Endothelial cell of umbilical vein (primary cell): Measurements from ENCODE around the gene NAV2. TPM values are rescaled to one million over a fixed set of nuclear protein-coding genes. Genes with fewer than 3 reads are reported as not detected.

Experiments
- BruUV-seq: library from RNA; stranded (reverse); fragments of 400-500 nt; replicated peaks from 2 replicates; lab custom pipeline; 2021; lab: Mats Ljungman, UMichigan
- CTCF ChIA-PET: fragments of 300-600, 350-600 bp; sonication (Branson Sonifier 250); formaldehyde crosslinking; loops from one replicate; lab custom pipeline; 2021; ENCODE audit warnings: antibody characterized with exemption, inconsistent platforms; lab: Charles Lee
- POLR2A ChIA-PET: fragments of 300-600, 350-600 bp; sonication (Branson Sonifier 250); formaldehyde crosslinking; loops from one replicate; lab custom pipeline; 2021; ENCODE audit warnings: antibody characterized with exemption, inconsistent platforms; lab: Charles Lee
- DNase-seq: peaks from one replicate; pipeline ENCODE4 v3.0.0-alpha.2; 2011; ENCODE audit warnings: low read depth, low spot score
- FAIRE-seq: peaks from 2 replicates; lab custom pipeline; 2011; peaks lifted over from hg19 to GRCh38; lab: Jason Lieb, UNC
- H2AFZ ChIP-seq: 2 replicates; pipeline ENCODE4 v1.6.0; 2012; ENCODE audit warnings: low read depth, low read length, control low read depth, inconsistent platforms
- H3K27ac ChIP-seq: 2 replicates; pipeline ENCODE4 v1.5.1; 2011; ENCODE audit warnings: low read depth, mild to moderate bottlenecking, control low read depth, low read length, moderate library complexity; ENCODE audit not compliant: insufficient read depth
- H3K27me3 ChIP-seq, 2 experiments: 2 replicates each; pipeline versions ENCODE4 v1.6.0 to v1.6.1; 2011; ENCODE audit warnings: low read length in 2 of 2, mixed read lengths in 1 of 2; ENCODE audit not compliant: control insufficient read depth in 2 of 2, insufficient read depth in 2 of 2
- H3K36me3 ChIP-seq, 2 experiments: 2 replicates in 1 of 2; 3 replicates in 1 of 2; pipeline ENCODE4 v1.5.1; 2011; ENCODE audit warnings: low read length in 2 of 2, mild to moderate bottlenecking in 1 of 2, moderate library complexity in 1 of 2; ENCODE audit not compliant: control insufficient read depth in 2 of 2, insufficient read depth in 2 of 2; ENCODE audit errors: extremely low read depth in 1 of 2
- H3K4me1 ChIP-seq: 3 replicates; pipeline ENCODE4 v1.5.1; 2011; ENCODE audit warnings: mild to moderate bottlenecking, low read length; ENCODE audit not compliant: control insufficient read depth, insufficient read depth; ENCODE audit errors: extremely low read depth
- H3K4me2 ChIP-seq: 2 replicates; pipeline ENCODE4 v1.6.1; 2011; ENCODE audit warnings: low read length, control low read depth, mixed read lengths; ENCODE audit not compliant: insufficient read depth
- H3K4me3 ChIP-seq, 3 experiments: fragments of 200-600 bp in 1 of 3; sonication (generic), shearing (Covaris generic) in 1 of 3; replicated peaks in 1 of 3; 2 replicates each; pipeline ENCODE4 v1.5.1; 2011 to 2016; ENCODE audit warnings: control low read depth in 3 of 3, low read length in 3 of 3, mild to moderate bottlenecking in 2 of 3, inconsistent platforms in 1 of 3, low read depth in 1 of 3, moderate library complexity in 1 of 3; ENCODE audit not compliant: insufficient read depth in 1 of 3
- H3K79me2 ChIP-seq: 2 replicates; pipeline ENCODE4 v1.6.0; 2012; ENCODE audit warnings: low read length, inconsistent platforms; ENCODE audit not compliant: control insufficient read depth, insufficient read depth
- H3K9ac ChIP-seq: replicated peaks from 2 replicates; pipeline ENCODE3; 2011; ENCODE audit warnings: low read length, control low read depth; ENCODE audit not compliant: insufficient read depth; ENCODE audit errors: extremely low read depth
- H3K9me1 ChIP-seq: replicated peaks from 3 replicates; pipeline ENCODE4 v1.6.0; 2011; ENCODE audit warnings: mild to moderate bottlenecking, low read length; ENCODE audit not compliant: control insufficient read depth, insufficient read depth; ENCODE audit errors: extremely low read depth
- H3K9me3 ChIP-seq: replicated peaks from 2 replicates; pipeline ENCODE4 v1.5.1; 2012; ENCODE audit warnings: low read length, inconsistent platforms; ENCODE audit not compliant: control insufficient read depth, insufficient read depth
- H4K20me1 ChIP-seq: replicated peaks from 2 replicates; pipeline ENCODE3; 2011; ENCODE audit warnings: mild to moderate bottlenecking, low read length; ENCODE audit not compliant: control insufficient read depth, insufficient read depth; ENCODE audit errors: extremely low read depth
- EZH2 ChIP-seq: IDR thresholded peaks from 2 replicates; pipeline ENCODE4 v1.6.1; 2012; ENCODE audit warnings: borderline replicate concordance, low read depth, mild to moderate bottlenecking, moderate library complexity, low read length, inconsistent platforms; ENCODE audit not compliant: severe bottlenecking
- FOS ChIP-seq: IDR thresholded peaks from 2 replicates; pipeline ENCODE4 v1.6.1; 2011; ENCODE audit warnings: mild to moderate bottlenecking, low read length, moderate library complexity, borderline replicate concordance; ENCODE audit not compliant: insufficient read depth
- GATA2 ChIP-seq: IDR thresholded peaks from 2 replicates; pipeline ENCODE4 v1.7.0; 2011; ENCODE audit warnings: low read depth, mild to moderate bottlenecking, moderate library complexity, mixed read lengths, low read length; ENCODE audit not compliant: insufficient read length, insufficient read depth
- JUN ChIP-seq: IDR thresholded peaks from 2 replicates; pipeline ENCODE4 v1.6.1; 2011; ENCODE audit warnings: borderline replicate concordance, low read depth; ENCODE audit not compliant: insufficient read length, insufficient read depth
- MYC ChIP-seq: IDR thresholded peaks from one replicate; pipeline ENCODE4 v1.6.1; 2011; ENCODE audit warnings: mild to moderate bottlenecking, low read depth, low read length
- POLR2A ChIP-seq: IDR thresholded peaks from 2 replicates; pipeline ENCODE4 v1.6.1; 2012; ENCODE audit warnings: low read depth, mild to moderate bottlenecking, control low read depth, low read length
- POLR2AphosphoS5 ChIP-seq: IDR thresholded peaks from 2 replicates; pipeline ENCODE4 v1.6.1; 2012; ENCODE audit warnings: low read depth, mild to moderate bottlenecking, control low read depth, low read length, moderate library complexity; ENCODE audit not compliant: insufficient read depth
- dilution Hi-C: fragments of 300-500 bp; cut with MboI; formaldehyde crosslinking; loops from one replicate; pipeline ENCODE4 v1.15.0; 2019; ENCODE audit warnings: low sequenced_read_pairs; ENCODE audit not compliant: extremely low pct_ligation_motif_present
- intact Hi-C: fragments of 100-400 bp; cut with micrococcal nuclease; formaldehyde crosslinking; loops from one replicate; pipeline ENCODE4 v1.10.0; 2022
- polyA plus RNA-seq, 4 experiments: library from polyadenylated mRNA; depleted of rRNA in 3 of 4; stranded (reverse) in 3 of 4; unstranded in 1 of 4; fragments of >200 nt; gene quantifications; 2 replicates each; pipeline versions ENCODE4 v1.2.1 to v1.2.3, GENCODE V29; 2011 to 2012; ENCODE audit warnings: missing spikeins in 1 of 4
- total RNA-seq: library from RNA; stranded (reverse); gene quantifications from 2 replicates; pipeline ENCODE4 v1.2.3, GENCODE V29; 2021
- TF ChIP-seq, protein P1 (sequence below), 2 donors: IDR thresholded peaks; 1 replicate in 1 of 2; 2 replicates in 1 of 2; pipeline ENCODE4 v1.5.1; 2011; ENCODE audit warnings: low read length in 2 of 2, mild to moderate bottlenecking in 2 of 2, moderate library complexity in 2 of 2, control low read depth in 1 of 2, inconsistent platforms in 1 of 2, low read depth in 1 of 2; ENCODE audit not compliant: insufficient read depth in 1 of 2; ENCODE audit errors: extremely low read depth in 1 of 2
- TF ChIP-seq, protein P2 (sequence below): IDR thresholded peaks from 2 replicates; pipeline ENCODE4 v1.6.1; 2011; ENCODE audit not compliant: insufficient read depth, insufficient read length

Gene NAV2
- total and polyA plus RNA-seq, 2 donors (not counting 3 experiments of a cell fraction or from before 2014, with no cell fraction given) = 10.9 to 68.0 TPM

DNA sequence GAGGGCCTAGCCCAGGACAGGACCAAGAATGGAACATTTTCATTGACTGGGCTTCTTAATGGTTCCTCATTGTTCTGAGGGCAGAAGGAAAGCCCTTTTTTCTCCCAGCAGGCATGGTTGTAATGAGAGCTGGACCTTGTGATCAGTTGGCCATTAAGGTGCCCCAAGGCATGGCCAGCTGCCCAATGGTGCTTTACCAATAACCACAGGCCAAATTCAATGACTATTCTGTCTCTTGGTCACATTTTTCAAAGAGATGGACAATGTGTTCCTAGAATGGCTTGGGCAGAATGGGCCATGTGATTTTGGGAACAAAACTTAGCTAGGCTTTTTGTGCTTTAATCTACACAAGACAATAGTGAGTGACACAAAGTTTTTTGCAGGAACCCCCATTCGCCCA lies 7.3 kb downstream of the NAV2 start:
- H3K9me3 ChIP-seq = no peaks in the 10 kb centered on the region
- intact Hi-C loops (loop anchor here (10.0 kb wide), 1 partner anchor 1325 kb away; the partner anchor contains the start of gene LDHA), dilution Hi-C loops (loop anchor here (10.0 kb wide), 1 partner anchor 155 kb away; no protein-coding TSS in a partner anchor)
- no peaks in the 10 kb centered on the region for H3K36me3 ChIP-seq
- CTCF ChIA-PET = interaction anchor here (1.0 to 4.8 kb wide), 4 partner anchors 22 to 156 kb away, joined by 4 to 30 read pairs (median 8); no protein-coding TSS in a partner anchor
- H3K27ac ChIP-seq = no peak overlapping the region
- H3K4me1 ChIP-seq = peaks cover 40% of the 10 kb centered on the region
- H2AFZ ChIP-seq = no peak overlapping the region
- no peak overlapping the region for H3K9ac ChIP-seq
- FAIRE-seq (no peak), DNase-seq (no peak)
- no peak overlapping the region for H3K4me3 ChIP-seq
- no peaks in the 10 kb centered on the region for H4K20me1 ChIP-seq
- no peaks in the 10 kb centered on the region for H3K9me1 ChIP-seq
- POLR2A ChIA-PET = no interaction called here
- H3K27me3 ChIP-seq = no peaks in the 10 kb centered on the region
- H3K79me2 ChIP-seq = peaks cover 95% of the 10 kb centered on the region
- BruUV-seq = no TSS peak
- TF ChIP-seq EZH2 (no peak), MYC (no peak), JUN (no peak), GATA2 (no peak), FOS (no peak), POLR2A (no peak), POLR2AphosphoS5 (no peak)
- TF ChIP-seq, protein P1, sequence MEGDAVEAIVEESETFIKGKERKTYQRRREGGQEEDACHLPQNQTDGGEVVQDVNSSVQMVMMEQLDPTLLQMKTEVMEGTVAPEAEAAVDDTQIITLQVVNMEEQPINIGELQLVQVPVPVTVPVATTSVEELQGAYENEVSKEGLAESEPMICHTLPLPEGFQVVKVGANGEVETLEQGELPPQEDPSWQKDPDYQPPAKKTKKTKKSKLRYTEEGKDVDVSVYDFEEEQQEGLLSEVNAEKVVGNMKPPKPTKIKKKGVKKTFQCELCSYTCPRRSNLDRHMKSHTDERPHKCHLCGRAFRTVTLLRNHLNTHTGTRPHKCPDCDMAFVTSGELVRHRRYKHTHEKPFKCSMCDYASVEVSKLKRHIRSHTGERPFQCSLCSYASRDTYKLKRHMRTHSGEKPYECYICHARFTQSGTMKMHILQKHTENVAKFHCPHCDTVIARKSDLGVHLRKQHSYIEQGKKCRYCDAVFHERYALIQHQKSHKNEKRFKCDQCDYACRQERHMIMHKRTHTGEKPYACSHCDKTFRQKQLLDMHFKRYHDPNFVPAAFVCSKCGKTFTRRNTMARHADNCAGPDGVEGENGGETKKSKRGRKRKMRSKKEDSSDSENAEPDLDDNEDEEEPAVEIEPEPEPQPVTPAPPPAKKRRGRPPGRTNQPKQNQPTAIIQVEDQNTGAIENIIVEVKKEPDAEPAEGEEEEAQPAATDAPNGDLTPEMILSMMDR (IDR thresholded peaks at IDR 0.05; ENCODE audit: extremely low read depth in 1 of 2, insufficient read depth in 1 of 2, low read depth in 1 of 2, low read length in 2 of 2) = no peak
- TF ChIP-seq, protein P2, sequence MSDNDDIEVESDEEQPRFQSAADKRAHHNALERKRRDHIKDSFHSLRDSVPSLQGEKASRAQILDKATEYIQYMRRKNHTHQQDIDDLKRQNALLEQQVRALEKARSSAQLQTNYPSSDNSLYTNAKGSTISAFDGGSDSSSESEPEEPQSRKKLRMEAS = no peak
- H3K4me2 ChIP-seq = no peak overlapping the region
